Nephron (organoid): Measurements from ENCODE around the gene DEDD2.

Experiments used
- H3K27ac Mint-ChIP-seq, 3 experiments: 2 replicates each; pipeline ENCODE4 v1.8.0; 2020; ENCODE audit warnings: mixed read lengths in 3 of 3, mild to moderate bottlenecking in 2 of 3, moderate library complexity in 1 of 3
- H3K27me3 Mint-ChIP-seq: 2 replicates; pipeline ENCODE4 v1.8.0; 2021; ENCODE audit warnings: low read depth, mild to moderate bottlenecking, moderate library complexity, mixed read lengths
- H3K36me3 Mint-ChIP-seq: 2 replicates; pipeline ENCODE4 v1.8.0; 2020; ENCODE audit warnings: low read depth, mixed read lengths
- H3K4me1 Mint-ChIP-seq: 2 replicates; pipeline ENCODE4 v1.8.0; 2020; ENCODE audit warnings: mixed read lengths
- H3K4me3 Mint-ChIP-seq, 3 experiments: 2 replicates each; pipeline ENCODE4 v1.8.0; 2020; ENCODE audit warnings: mild to moderate bottlenecking in 3 of 3, mixed read lengths in 3 of 3, moderate library complexity in 2 of 3
- H3K9me3 Mint-ChIP-seq: 2 replicates; pipeline ENCODE4 v1.8.0; 2020; ENCODE audit warnings: mixed read lengths
- TF ChIP-seq, protein P1 (sequence below), 3 experiments: fragments of 200-600 bp; sonication (generic); IDR thresholded peaks; one replicate each; pipeline ENCODE4 v1.5.0; 2021; ENCODE audit warnings: antibody characterized with exemption in 3 of 3; ENCODE audit not compliant: unreplicated experiment in 3 of 3

DEDD2 gene

DNA sequence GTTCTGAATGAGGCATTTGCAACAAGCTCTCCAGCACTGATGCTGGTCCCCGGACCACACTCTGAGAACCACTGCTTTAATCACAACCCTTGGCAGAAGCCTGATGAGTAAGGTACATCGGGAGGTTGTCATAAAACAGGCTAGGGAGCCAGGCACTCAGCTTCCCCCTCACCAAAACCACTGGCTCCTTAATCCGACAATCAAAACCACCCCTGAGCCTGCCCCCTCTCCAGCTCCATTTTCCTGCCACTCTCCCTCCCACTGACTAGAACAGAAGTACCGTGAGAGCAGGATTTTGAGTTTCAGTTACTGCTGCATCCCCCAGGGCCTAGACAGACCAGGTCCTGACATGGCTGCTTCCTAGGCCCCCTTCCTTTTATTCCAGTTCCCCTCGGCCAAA, 17.7 kb upstream of the DEDD2 start:
- no peaks in the 10 kb centered on the region for H3K9me3 Mint-ChIP-seq
- TF ChIP-seq, protein P1, sequence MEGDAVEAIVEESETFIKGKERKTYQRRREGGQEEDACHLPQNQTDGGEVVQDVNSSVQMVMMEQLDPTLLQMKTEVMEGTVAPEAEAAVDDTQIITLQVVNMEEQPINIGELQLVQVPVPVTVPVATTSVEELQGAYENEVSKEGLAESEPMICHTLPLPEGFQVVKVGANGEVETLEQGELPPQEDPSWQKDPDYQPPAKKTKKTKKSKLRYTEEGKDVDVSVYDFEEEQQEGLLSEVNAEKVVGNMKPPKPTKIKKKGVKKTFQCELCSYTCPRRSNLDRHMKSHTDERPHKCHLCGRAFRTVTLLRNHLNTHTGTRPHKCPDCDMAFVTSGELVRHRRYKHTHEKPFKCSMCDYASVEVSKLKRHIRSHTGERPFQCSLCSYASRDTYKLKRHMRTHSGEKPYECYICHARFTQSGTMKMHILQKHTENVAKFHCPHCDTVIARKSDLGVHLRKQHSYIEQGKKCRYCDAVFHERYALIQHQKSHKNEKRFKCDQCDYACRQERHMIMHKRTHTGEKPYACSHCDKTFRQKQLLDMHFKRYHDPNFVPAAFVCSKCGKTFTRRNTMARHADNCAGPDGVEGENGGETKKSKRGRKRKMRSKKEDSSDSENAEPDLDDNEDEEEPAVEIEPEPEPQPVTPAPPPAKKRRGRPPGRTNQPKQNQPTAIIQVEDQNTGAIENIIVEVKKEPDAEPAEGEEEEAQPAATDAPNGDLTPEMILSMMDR (IDR thresholded peaks at IDR 0.05; ENCODE audit: unreplicated experiment in 3 of 3): no peak
- H3K36me3 Mint-ChIP-seq: peaks cover 63% of the 10 kb centered on the region
- H3K4me3 Mint-ChIP-seq: no peak overlapping the region
- H3K4me1 Mint-ChIP-seq: peaks cover under 1% of the 10 kb centered on the region
- no peaks in the 10 kb centered on the region for H3K27me3 Mint-ChIP-seq
- no peak overlapping the region for H3K27ac Mint-ChIP-seq

DNA sequence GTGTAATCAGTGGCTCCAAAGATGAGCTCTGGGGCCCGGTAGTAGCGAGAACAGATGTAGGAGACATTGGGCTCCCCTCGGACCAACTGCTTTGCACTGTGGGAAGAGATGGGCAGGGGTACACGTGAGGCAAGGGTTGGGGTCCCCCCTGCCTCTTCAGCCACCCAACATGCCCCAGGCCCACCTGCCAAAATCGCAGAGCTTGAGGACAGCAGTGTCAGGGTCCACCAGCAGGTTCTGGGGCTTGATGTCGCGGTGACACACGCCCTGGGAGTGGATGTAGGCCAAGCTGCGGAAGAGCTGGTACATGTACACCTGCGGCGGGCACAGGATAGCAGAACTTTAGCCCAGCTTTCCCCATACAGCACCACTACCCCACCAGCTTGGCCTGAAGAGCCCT, 16.9 kb upstream of the DEDD2 start:
- H3K4me1 Mint-ChIP-seq: peaks cover 7% of the 10 kb centered on the region
- no peak overlapping the region for H3K27ac Mint-ChIP-seq
- no peaks in the 10 kb centered on the region for H3K27me3 Mint-ChIP-seq
- H3K9me3 Mint-ChIP-seq: no peaks in the 10 kb centered on the region
- no peak overlapping the region for H3K4me3 Mint-ChIP-seq
- peaks cover 61% of the 10 kb centered on the region for H3K36me3 Mint-ChIP-seq
- TF ChIP-seq, protein P1 (IDR thresholded peaks at IDR 0.05; ENCODE audit: unreplicated experiment in 3 of 3): no peak

DNA sequence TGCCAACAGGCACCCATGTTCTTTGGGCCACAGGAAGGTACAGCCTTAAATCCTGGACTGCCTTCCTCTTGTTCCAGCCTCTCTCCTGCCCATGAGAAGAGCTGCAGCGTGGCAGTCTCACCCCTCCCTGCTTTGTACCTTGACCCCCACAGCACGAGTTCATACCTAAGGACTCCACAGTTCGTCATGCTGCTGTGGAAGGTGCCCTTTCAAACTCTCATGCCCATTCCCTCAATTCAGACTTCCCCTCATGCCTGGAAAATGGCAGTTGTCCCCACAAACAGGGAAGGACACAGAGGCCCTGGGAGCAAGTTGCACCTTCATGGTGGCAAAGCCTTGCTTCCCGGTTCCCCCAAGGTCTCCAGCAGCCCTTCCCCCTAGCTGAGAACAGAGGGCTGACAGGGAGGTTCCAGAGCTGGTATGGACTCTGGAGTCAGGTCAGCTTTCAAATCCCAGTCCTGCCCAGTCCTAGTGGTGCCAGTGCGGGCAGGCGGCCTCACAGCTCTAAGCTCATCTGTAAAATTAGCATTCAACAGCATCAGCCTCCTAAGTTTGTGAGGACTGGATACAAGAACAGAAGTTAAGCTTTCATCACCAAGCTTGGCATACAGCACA, 16.3 kb upstream of the DEDD2 start:
- H3K4me1 Mint-ChIP-seq: peaks cover 8% of the 10 kb centered on the region
- TF ChIP-seq, protein P1 (IDR thresholded peaks at IDR 0.05; ENCODE audit: unreplicated experiment in 3 of 3): no peak
- H3K36me3 Mint-ChIP-seq: peaks cover 59% of the 10 kb centered on the region
- no peak overlapping the region for H3K4me3 Mint-ChIP-seq
- no peaks in the 10 kb centered on the region for H3K27me3 Mint-ChIP-seq
- H3K9me3 Mint-ChIP-seq: no peaks in the 10 kb centered on the region
- peak overlapping the region in 2 of 3 experiments; percentile 16 to 84 for H3K27ac Mint-ChIP-seq

DNA sequence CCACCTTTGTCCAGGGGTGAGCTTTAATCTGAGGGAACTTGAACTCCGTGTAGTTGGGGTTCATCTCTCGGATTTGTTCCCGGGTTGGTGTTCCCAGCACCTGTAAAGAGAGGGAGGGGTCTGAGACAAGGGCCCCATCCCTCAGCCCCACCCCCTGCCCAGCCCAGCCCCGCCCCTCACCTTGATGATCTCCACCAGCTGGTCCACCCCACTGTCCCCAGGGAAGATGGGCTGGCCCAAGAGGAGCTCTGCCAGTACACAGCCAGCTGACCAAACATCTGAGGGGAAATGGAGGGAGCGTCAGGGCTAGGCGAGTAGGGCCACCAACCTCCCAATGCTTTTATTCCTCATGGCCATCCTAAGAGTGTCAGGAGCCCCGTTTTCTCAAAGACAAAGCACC, 15.6 kb upstream of the DEDD2 start:
- TF ChIP-seq, protein P1 (IDR thresholded peaks at IDR 0.05; ENCODE audit: unreplicated experiment in 3 of 3): no peak
- Mint-ChIP-seq H3K27ac (peak overlapping the region in 1 of 3 experiments; percentile 84), H3K4me1 (peaks cover 8% of the 10 kb centered on the region), H3K9me3 (no peaks in the 10 kb centered on the region), H3K27me3 (no peaks in the 10 kb centered on the region), H3K4me3 (no peak overlapping the region), H3K36me3 (peaks cover 62% of the 10 kb centered on the region)

DNA sequence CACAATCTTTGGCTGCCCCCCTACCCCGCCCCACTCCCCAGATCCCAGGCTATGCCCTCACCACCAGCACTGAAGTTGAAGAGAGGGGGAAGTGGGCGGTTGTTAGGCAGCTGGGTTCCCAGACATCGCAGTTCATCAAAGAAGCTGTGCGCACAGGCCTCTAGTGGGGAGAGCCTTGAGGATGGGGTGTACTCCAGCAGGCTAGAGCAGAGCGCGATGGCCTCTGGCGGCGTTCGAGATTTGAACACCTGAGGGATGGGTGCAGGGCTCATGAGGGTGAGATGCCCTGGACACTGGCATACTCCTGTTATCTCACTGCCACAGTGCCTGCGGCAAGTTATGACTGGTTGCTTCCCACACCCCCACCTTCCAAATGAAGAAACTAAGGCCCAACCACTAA, 15.0 kb upstream of the DEDD2 start:
- peaks cover 8% of the 10 kb centered on the region for H3K4me1 Mint-ChIP-seq
- no peaks in the 10 kb centered on the region for H3K27me3 Mint-ChIP-seq
- H3K9me3 Mint-ChIP-seq: no peaks in the 10 kb centered on the region
- peaks cover 67% of the 10 kb centered on the region for H3K36me3 Mint-ChIP-seq
- TF ChIP-seq, protein P1 (IDR thresholded peaks at IDR 0.05; ENCODE audit: unreplicated experiment in 3 of 3): no peak
- no peak overlapping the region for H3K27ac Mint-ChIP-seq
- H3K4me3 Mint-ChIP-seq: no peak overlapping the region

DNA sequence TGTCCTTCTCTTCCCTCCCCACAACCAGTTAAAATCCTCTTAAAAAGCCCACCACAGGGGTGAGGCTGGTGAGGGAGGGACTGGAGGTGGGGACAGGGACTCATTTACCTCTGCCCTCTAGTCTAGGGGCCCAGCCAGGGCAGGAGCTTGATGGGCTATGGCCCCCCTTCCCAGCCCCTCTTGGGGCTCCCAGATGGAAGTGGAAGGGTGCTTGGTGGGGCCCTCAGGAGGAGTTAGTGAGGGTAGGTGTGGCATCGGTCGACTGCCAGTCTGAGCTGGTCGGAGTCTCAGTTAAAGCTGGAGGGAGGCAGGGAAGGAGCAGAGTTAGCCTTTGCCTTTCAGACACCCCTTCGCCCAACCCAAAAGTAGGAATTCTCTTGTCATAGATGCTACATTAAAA, 13.1 kb upstream of the DEDD2 start:
- H3K9me3 Mint-ChIP-seq: no peaks in the 10 kb centered on the region

More for the DNA sequence above, 13.1 kb upstream of the DEDD2 start:
- Mint-ChIP-seq H3K27me3 (no peaks in the 10 kb centered on the region), H3K27ac (no peak overlapping the region), H3K36me3 (peaks cover 72% of the 10 kb centered on the region), H3K4me3 (no peak overlapping the region), H3K4me1 (peaks cover 8% of the 10 kb centered on the region)
- TF ChIP-seq, protein P1 (IDR thresholded peaks at IDR 0.05; ENCODE audit: unreplicated experiment in 3 of 3): no peak
